ENCODE results near the gene HAND1.
"Not testable (repeated sequence)": the region's sequence is repeated elsewhere in the genome, so short reads cannot be mapped to it uniquely, and the experiment has no call there.

Gene HAND1

GRCh38 chr5:154478224-154478565 is at the start of gene HAND1:
HAND1 (minus strand) TSS chr5:154478227; CDS start chr5:154478008, 219 bp downstream.
- DNase-seq (ENCODE audit: low read depth in 3 of 3, low spot score in 1 of 3) = no peak

GRCh38 chr5:154526231-154527226 is 48.5 kb upstream of the HAND1 start:
- DNase-seq (ENCODE audit: low read depth in 3 of 3, low spot score in 1 of 3) = no peak

GRCh38 chr5:154524859-154525258 is 46.8 kb upstream of the HAND1 start:
- DNase-seq (ENCODE audit: low read depth in 3 of 3, low spot score in 1 of 3) = no peak

DNA sequence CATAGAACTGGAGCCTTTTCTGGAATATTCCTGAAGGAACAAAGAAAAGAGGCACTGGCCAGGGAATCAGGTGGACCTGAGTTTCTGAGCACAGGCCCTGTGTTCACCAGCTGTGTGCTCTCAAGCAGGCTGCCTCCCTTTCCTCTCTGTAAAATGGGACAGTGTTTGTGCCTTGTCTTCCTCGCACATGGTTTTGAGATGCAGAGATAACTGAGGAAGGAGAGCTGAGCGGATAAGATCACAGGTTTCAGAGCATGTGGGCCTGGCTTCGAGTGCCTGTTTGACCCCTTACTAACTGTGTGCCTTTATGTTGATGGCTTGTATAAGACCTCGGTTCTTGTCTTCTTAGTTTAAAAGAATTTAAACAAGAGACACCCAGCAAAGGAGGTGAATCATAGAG is 46.2 kb upstream of the HAND1 start:
- DNase-seq (ENCODE audit: low read depth in 3 of 3, low spot score in 1 of 3) = no peak

DNA sequence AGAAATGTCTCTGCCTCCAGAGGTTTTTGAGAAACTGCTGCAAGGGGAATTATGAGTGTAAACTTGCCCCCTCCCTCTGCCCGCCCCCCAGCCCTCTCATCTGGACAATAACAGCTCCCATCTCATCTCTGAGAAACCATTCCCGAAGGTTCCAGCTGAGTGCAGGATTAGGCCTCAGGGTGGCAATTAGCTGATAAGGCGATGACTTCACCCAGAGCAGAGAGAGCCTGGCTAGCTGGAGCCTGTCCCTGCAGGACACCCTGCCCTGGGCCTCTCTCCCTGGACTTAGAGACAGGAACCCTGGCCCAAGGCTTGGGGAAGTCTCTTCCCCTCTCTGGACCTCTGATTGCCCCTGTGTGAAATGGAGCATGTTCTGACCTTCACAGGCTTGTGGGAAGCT is 45.7 kb upstream of the HAND1 start:
- no peak for DNase-seq (ENCODE audit: low read depth in 3 of 3, low spot score in 1 of 3)

GRCh38 chr5:154523104-154523503 is 45.1 kb upstream of the HAND1 start:
- DNase-seq (ENCODE audit: low read depth in 3 of 3, low spot score in 1 of 3) = no peak

- DNase-seq (ENCODE audit: low read depth in 3 of 3, low spot score in 1 of 3) = no peak
These were observed 44.3 kb upstream of the HAND1 start for GRCh38 chr5:154522284-154522683.

DNA sequence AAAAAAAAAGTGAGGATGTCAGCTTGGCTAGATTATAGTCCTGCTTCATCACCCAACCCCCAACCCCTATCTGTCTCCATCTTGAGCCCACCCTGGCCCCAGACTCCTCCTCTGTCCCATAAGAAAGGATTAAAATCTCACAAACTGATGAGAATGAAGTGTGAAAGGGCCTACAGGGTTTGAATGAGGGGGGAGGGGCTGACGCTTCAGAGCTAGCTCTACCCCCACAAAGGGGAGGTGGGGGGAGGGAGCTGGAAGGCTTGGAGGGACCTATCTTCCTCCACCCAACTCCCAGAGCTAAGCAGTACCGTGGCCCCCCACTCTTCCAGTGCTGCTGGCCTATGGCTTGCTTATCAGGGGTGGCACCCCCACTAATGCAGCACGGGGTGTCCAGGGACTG is 43.7 kb upstream of the HAND1 start:
- DNase-seq (ENCODE audit: low read depth in 3 of 3, low spot score in 1 of 3) = no peak

GRCh38 chr5:154520861-154521453 is 42.9 kb upstream of the HAND1 start:
- no peak for DNase-seq (ENCODE audit: low read depth in 3 of 3, low spot score in 1 of 3)

DNA sequence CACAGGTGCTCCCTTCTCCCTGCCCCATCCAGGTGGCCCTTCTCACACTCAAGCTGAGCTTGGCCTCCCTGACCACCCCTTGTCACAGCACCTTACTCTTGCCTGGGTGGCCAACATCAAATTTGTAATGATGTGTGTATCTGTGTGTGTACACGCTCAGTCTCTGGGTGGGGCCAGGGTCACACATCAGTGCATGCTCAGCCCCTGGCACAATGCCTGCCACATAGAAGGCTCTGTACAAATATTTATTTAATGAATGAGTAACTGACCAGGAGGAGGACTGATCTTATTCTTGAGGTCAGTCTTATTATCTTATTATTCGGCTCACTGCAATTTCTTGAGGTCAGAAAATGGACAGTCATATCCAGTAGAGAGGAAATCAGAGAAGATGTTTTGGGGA is 41.3 kb upstream of the HAND1 start:
- DNase-seq (ENCODE audit: low read depth in 3 of 3, low spot score in 1 of 3) = no peak

DNA sequence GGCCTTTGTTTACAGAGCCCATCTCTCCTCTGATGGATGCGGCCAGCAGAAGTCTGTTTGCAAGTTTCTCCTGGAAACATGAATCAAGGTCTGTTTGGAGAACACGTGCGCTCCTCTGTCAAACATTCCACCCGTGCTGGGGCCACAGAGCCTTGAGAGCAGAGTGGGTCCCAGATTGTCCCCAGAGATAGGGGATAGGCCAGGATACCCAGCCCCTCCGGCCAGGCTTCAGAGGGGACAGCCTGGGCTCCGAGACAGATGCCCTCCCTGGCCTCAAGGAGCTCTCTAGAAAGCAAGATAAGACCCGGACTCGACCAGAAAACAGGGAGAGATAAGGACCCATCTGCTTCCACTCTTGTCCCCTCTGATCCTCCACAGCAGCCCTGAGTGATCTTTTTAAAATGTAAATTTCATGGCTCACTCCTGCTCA is 40.4 kb upstream of the HAND1 start:
- no peak for DNase-seq (ENCODE audit: low read depth in 3 of 3, low spot score in 1 of 3)

GRCh38 chr5:154517810-154518437 is 39.9 kb upstream of the HAND1 start:
- no peak for DNase-seq (ENCODE audit: low read depth in 3 of 3, low spot score in 1 of 3)

DNA sequence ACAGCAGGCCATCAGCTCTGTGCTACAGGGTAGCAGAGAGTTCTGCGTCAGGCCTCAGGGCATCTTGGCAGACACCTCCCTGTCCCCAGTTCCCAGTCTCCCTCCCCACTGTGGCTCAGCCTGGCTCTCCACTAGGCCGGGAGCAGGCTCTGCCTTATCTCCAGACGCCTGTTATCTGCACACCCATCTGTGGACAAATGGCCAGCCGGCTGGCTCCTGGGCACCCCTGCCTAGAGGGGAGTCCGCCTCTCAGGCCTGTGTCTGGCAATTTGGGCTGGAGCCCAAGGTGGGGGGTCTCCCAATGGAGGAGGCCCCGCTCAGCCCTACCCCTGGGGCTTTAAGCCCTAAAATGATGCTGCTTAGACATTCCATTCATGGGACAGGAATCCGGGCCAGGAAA is 39.2 kb upstream of the HAND1 start:
- DNase-seq (ENCODE audit: low read depth in 3 of 3, low spot score in 1 of 3) = no peak

DNA sequence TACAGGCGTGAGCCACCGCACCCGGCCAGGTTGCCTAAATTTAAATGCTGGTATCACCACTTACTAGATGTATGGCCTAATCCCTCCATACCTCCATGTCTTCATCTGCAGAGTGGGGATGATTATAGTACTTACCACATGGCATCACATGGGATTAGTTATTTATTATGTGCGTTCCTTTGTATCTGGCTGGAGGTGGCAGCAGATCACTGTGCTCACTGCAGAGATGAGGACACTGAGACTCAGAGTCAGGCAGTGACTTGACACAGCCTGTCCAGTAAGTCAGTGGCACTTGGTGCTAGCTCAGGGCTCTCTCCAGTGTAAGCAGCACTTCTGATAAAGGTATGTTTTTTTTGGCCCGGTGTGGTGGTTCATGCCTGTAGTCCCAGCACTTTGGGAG is 38.4 kb upstream of the HAND1 start:
- no peak for DNase-seq (ENCODE audit: low read depth in 3 of 3, low spot score in 1 of 3)

GRCh38 chr5:154515488-154515887 is 37.5 kb upstream of the HAND1 start:
- not testable (repeated sequence) for DNase-seq (ENCODE audit: low read depth in 3 of 3, low spot score in 1 of 3)

DNA sequence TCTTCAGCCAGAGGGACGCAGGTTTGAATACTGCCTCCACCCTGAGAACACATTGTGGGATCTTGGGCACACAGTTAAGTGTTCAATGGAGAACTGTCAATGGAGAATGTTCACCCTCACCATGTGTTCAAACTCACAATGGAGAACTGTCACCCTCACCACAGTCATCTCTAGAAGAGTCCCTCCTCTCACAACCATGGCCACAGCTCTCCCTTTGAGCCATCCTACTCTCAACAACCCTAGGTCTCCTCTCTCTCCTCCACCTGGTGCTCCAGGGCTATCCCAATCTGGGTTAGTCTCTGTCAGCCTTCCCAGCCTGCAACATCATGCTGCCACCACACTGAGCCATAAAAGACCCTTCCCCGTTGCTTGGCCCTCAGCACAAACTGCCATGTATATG is 36.3 kb upstream of the HAND1 start:
- DNase-seq (ENCODE audit: low read depth in 3 of 3, low spot score in 1 of 3) = no peak

DNA sequence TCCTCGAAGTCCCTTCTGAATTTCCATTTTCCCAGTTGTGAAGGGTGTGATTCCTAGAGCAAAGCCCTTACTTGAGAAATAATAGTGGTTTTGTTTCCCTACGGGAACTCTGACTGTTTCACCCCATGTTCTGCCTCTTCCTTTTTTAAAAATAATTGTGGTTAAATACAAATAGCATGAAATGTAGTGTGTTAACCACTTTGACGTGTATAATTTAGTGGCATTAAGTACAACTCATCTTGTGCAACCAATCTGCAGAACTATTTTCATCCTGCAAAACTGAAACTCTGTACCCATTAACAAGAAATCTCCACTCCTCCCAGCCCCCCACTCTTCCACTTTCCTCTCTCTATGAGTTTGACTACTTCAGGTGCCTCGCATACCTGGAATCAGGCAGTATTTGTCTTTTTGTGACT is 35.6 kb upstream of the HAND1 start:
- no peak for DNase-seq (ENCODE audit: low read depth in 3 of 3, low spot score in 1 of 3)

GRCh38 chr5:154511984-154512383 is 34.0 kb upstream of the HAND1 start:
- DNase-seq (ENCODE audit: low read depth in 3 of 3, low spot score in 1 of 3) = no peak

DNA sequence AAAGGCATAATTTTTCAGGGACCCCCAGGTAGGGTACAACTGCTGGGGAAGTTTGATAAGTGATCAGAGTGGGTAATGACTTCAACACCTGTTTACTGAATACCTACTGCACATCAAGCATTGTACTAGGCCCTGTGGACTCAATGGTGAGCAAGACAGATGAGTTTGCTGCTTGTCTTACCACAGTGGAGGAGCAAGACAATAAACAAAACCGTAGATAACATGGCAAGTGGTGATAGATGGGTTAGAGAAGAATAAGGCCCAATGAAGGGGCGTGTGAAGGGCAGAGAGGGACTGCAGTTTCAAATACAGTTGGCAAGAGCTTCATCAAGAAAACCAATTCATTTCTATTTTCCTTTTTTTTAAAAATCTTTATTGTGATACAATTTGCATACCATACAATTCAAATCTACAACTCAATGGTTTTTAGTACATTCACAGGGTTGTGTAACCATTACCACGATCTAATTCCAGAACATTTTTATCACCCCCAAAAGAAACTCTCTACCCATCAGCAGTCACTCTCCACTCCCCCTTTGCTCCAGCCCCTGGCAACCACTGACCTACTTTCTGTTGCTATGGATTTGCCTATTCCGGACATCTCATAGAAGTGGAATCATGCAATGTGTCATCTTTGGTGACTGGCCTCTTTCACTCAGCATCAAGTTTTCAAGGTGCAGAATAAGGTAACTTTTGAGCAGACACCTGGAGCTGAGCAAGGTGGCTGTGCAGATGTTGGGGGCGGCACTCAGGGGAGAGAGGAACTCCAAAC is 31.9 kb upstream of the HAND1 start:
- no peak for DNase-seq (ENCODE audit: low read depth in 3 of 3, low spot score in 1 of 3)

DNA sequence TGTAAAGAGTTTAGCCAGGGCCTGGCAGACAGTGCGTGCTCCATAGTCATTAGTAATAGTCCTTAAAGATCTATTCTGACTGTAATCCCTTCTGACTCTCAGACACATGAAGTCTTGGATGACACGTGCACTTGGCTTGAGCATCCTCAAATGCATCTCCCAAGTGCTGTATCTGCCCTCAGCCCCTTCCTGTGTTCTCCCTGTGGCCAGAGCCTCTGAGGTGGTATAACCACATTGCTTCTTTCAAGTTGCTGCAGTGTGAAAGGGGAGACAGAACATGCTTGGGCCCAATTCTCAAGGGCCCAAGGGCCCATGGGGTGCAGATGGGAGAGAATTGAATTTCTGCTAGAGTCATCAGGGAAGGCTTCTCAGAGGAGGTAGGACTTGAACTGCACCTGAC is 30.1 kb upstream of the HAND1 start:
- no peak for DNase-seq (ENCODE audit: low read depth in 3 of 3, low spot score in 1 of 3)

DNA sequence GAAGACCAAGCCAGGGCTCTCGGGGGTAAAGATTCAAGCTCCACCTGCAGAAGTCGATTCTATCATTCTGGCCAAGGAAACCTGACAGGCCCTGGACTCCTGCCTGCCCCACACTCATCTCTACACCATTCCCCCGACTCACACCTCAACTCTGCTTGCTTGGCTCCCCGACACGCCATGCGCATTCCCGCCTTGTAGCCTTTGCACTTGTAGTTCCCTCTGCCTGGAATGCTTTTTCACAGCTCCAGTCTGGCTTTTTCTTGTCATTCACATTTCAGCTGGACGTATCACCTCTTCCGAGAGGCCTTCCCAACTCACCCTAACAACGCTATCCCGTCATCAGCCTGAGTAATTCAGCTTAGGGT is 28.7 kb upstream of the HAND1 start:
- DNase-seq (ENCODE audit: low read depth in 3 of 3, low spot score in 1 of 3) = no peak
